HEK293T (cell line): ENCODE measurements around the gene CYTH3.

Experiments used
- CTCF ChIA-PET: fragments of 350-600 bp; formaldehyde crosslinking; extraction: SDS; loops from one replicate; lab custom pipeline; 2021; ENCODE audit warnings: antibody characterized with exemption, inconsistent platforms; lab: Yijun Ruan, JAX
- POLR2A ChIA-PET: fragments of 350-600 bp; formaldehyde crosslinking; extraction: SDS; loops from one replicate; lab custom pipeline; 2020; ENCODE audit warnings: antibody characterized with exemption, inconsistent platforms; lab: Yijun Ruan, JAX
- DNase-seq: peaks from one replicate; pipeline ENCODE4 v3.0.0; 2012; ENCODE audit warnings: mixed read lengths; ENCODE audit errors: extremely low spot score
- ARNT ChIP-seq: fragments of 450-650 bp; IDR thresholded peaks from 2 replicates; pipeline ENCODE4 v1.6.1; 2017; ENCODE audit warnings: mild to moderate bottlenecking
- BHLHE40 ChIP-seq: fragments of 450-650 bp; IDR thresholded peaks from 2 replicates; pipeline ENCODE4 v1.6.1; 2016; ENCODE audit warnings: mild to moderate bottlenecking, moderate library complexity, borderline replicate concordance
- CTBP1 ChIP-seq: fragments of 450-650 bp; IDR thresholded peaks from 2 replicates; pipeline ENCODE4 v1.6.1; 2016; ENCODE audit warnings: borderline replicate concordance
- ELF4 ChIP-seq: fragments of 450-650 bp; IDR thresholded peaks from 2 replicates; pipeline ENCODE4 v1.6.1; 2017; ENCODE audit warnings: antibody characterized with exemption
- FOXA1 ChIP-seq: fragments of 450-650 bp; IDR thresholded peaks from 2 replicates; pipeline ENCODE4 v1.6.1; 2016; ENCODE audit warnings: mild to moderate bottlenecking
- FOXK2 ChIP-seq: fragments of 450-650 bp; IDR thresholded peaks from 2 replicates; pipeline ENCODE4 v1.6.1; 2016; ENCODE audit warnings: mild to moderate bottlenecking
- FOXM1 ChIP-seq: fragments of 450-650 bp; IDR thresholded peaks from 2 replicates; pipeline ENCODE4 v1.6.1; 2017; ENCODE audit warnings: mild to moderate bottlenecking, borderline replicate concordance
- HDGF ChIP-seq: fragments of 450-650 bp; IDR thresholded peaks from 2 replicates; pipeline ENCODE4 v1.6.1; 2017; ENCODE audit warnings: antibody characterized with exemption, borderline replicate concordance
- L3MBTL2 ChIP-seq: fragments of 450-650 bp; conservative IDR thresholded peaks from 2 replicates; pipeline ENCODE4 v1.6.1; 2016; ENCODE audit warnings: mild to moderate bottlenecking
- LEF1 ChIP-seq: fragments of 450-650 bp; IDR thresholded peaks from 2 replicates; pipeline ENCODE4 v1.6.1; 2017; ENCODE audit warnings: mild to moderate bottlenecking, borderline replicate concordance
- NFRKB ChIP-seq: fragments of 450-650 bp; IDR thresholded peaks from 2 replicates; pipeline ENCODE4 v1.6.1; 2016; ENCODE audit warnings: mild to moderate bottlenecking, moderate library complexity
- PKNOX1 ChIP-seq: fragments of 450-650 bp; IDR thresholded peaks from 2 replicates; pipeline ENCODE4 v1.6.1; 2016
- SP1 ChIP-seq: fragments of 450-650 bp; IDR thresholded peaks from 2 replicates; pipeline ENCODE4 v1.6.1; 2017
- SUZ12 ChIP-seq: fragments of 450-650 bp; IDR thresholded peaks from 2 replicates; pipeline ENCODE4 v1.6.1; 2016; ENCODE audit warnings: mild to moderate bottlenecking
- TARDBP ChIP-seq: fragments of 450-650 bp; IDR thresholded peaks from 2 replicates; pipeline ENCODE4 v1.6.1; 2016
- ZNF384 ChIP-seq: fragments of 450-650 bp; IDR thresholded peaks from 2 replicates; pipeline ENCODE4 v1.6.1; 2016

The CYTH3 gene

GRCh38 chr7:6256109-6256483, 16.3 kb downstream of the CYTH3 start:
- TF ChIP-seq L3MBTL2 = no peak
- TF ChIP-seq BHLHE40 = no peak
- TF ChIP-seq NFRKB = no peak
- no peak for TF ChIP-seq HDGF
- TF ChIP-seq SUZ12 = no peak
- CTCF ChIA-PET = interaction anchor here (1.2 kb wide), 1 partner anchor 10 kb away, joined by 4 read pairs; no protein-coding TSS in a partner anchor
- peak; percentile 40 for DNase-seq

DNA sequence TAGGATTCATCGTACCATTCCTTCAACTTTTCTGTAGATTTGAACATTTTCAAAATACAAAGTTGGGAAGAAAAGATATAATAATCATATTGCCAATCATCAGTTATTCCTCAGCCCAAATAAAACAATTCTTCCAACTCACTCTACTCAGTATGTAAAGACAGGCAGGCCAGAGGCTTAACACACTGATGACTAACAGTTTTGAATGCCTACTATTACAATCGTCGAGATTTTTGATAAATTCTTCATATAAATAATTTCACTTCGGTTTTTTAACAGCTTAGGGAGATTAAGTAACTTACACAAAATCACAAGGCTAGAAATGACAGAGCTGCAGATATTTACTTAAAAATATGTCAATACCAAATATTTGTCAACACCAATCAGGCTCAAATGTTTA, 17.6 kb downstream of the CYTH3 start:
- ChIA-PET CTCF (no interaction called here), POLR2A (no interaction called here)
- no peak for TF ChIP-seq HDGF
- no peak for TF ChIP-seq L3MBTL2
- no peak for TF ChIP-seq BHLHE40
- no peak for TF ChIP-seq ELF4
- no peak for TF ChIP-seq SP1
- TF ChIP-seq CTBP1 = no peak
- no peak for TF ChIP-seq ZNF384
- TF ChIP-seq TARDBP = no peak
- TF ChIP-seq SUZ12 = no peak
- DNase-seq = no peak

More at GRCh38 chr7:6256109-6256483, 16.3 kb downstream of the CYTH3 start:
- POLR2A ChIA-PET = interaction anchor here (1.2 kb wide), 1 partner anchor 24 kb away, joined by 3 read pairs; no protein-coding TSS in a partner anchor

DNA sequence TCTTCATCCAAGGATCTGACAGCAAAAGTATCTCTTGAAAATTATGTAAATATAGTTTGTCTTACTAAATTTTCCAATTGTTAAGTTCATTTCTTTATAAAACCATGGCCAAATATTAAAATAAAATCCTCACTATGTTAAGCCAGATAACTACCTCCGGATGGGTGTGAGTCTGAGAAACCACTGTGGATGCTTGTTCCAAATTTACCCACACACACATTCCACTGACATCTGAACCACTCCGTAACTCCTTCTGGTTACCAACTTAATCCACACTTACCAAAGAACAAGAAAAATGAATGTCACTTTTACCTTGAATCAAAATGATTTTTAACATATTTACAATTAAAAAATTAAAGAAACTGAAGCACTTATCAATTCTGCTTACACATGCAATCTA, 19.7 kb downstream of the CYTH3 start:
- ChIA-PET CTCF (no interaction called here), POLR2A (no interaction called here)
- TF ChIP-seq FOXM1 = no peak
- DNase-seq = no peak

- TF ChIP-seq SP1 (no peak), FOXK2 (no peak), FOXM1 (no peak), SUZ12 (no peak), LEF1 (no peak), BHLHE40 (no peak), ARNT (no peak), L3MBTL2 (no peak), CTBP1 (no peak), PKNOX1 (no peak), HDGF (no peak), FOXA1 (no peak), TARDBP (no peak), NFRKB (no peak), ELF4 (no peak), ZNF384 (no peak)
- ChIA-PET POLR2A (no interaction called here), CTCF (no interaction called here)
- no peak for DNase-seq
Observed at GRCh38 chr7:6252341-6252746, 20.1 kb downstream of the CYTH3 start.

DNA sequence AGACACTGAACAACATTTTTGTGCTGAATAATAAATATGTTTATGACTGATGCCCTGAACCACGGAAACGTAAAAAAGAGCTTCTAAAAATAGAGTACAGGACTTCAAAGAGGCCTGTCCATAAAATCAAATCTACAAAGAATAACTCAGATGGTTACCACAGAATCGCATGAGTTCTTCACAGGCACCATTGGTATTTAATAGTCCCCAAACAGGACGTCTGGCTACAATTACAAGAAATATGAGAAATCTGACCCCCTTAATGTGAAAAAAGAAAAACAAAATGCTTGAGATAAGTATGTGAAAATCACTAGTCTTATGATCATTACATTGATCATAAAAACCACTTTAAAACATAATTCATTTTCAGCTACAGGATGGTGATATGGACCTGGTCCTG, 20.8 kb downstream of the CYTH3 start:
- DNase-seq = no peak
- no peak for TF ChIP-seq CTBP1
- no peak for TF ChIP-seq FOXM1
- TF ChIP-seq ELF4 = no peak
- ChIA-PET POLR2A (no interaction called here), CTCF (interaction anchor here (0.6 kb wide), 2 partner anchors 13 to 92 kb away, joined by 3 read pairs; no protein-coding TSS in a partner anchor)

- DNase-seq = no peak
- TF ChIP-seq PKNOX1 = no peak
- no peak for TF ChIP-seq HDGF
- no peak for TF ChIP-seq ZNF384
- TF ChIP-seq FOXM1 = no peak
- no peak for TF ChIP-seq L3MBTL2
- TF ChIP-seq BHLHE40 = no peak
- no peak for TF ChIP-seq ELF4
- TF ChIP-seq SP1 = no peak
- no peak for TF ChIP-seq ARNT
- no peak for TF ChIP-seq TARDBP
- TF ChIP-seq LEF1 = no peak
- no peak for TF ChIP-seq FOXA1
- no peak for TF ChIP-seq FOXK2
- ChIA-PET POLR2A (no interaction called here), CTCF (no interaction called here)
Observed at GRCh38 chr7:6250364-6250833, 22.0 kb downstream of the CYTH3 start.

GRCh38 chr7:6249043-6249442, 23.4 kb downstream of the CYTH3 start:
- ChIA-PET POLR2A (interaction anchor here (1.0 kb wide), 1 partner anchor 21 kb away, joined by 3 read pairs; no protein-coding TSS in a partner anchor), CTCF (interaction anchor here (0.7 to 1.2 kb wide), 3 partner anchors 11 to 20 kb away, joined by 3 to 4 read pairs (median 3); no protein-coding TSS in a partner anchor)
- DNase-seq = no peak
- TF ChIP-seq FOXA1 = no peak
- TF ChIP-seq FOXM1 = no peak
- TF ChIP-seq SUZ12 = no peak
- no peak for TF ChIP-seq HDGF
- no peak for TF ChIP-seq ZNF384
- TF ChIP-seq ELF4 = no peak
- TF ChIP-seq L3MBTL2 = no peak
- no peak for TF ChIP-seq NFRKB
